Measurements from ENCODE around the gene VWA5B1.
"Not testable (repeated sequence)": the region's sequence is repeated elsewhere in the genome, so short reads cannot be mapped to it uniquely, and the experiment has no call there.

Gene VWA5B1

DNA sequence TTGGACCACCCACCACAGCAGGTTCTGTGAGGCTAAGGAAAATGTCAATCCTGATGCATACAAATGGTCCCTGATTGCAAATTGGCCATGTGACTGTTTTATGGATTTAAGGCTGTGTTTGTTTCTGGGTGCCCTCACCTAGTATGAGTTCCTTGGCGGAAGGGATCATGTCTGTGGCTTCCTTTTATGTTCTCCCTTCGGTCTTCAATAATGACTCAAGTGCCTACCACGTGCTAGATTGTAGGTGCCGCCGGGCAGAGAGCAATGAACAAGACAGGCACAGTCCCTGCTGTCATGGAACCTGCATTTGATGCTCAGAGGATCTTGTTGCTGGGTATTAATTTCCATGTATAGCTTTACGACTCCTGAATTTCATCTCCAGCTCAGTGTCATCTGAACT lies 9.8 kb upstream of the VWA5B1 start:
- H3K4me3 ChIP-seq (ENCODE audit: low read depth, low read length), result no peak overlapping the region
- TF ChIP-seq CTCF (IDR thresholded peaks at IDR 0.05; ENCODE audit: borderline replicate concordance, insufficient read depth, low read depth, low read length), result no peak

DNA sequence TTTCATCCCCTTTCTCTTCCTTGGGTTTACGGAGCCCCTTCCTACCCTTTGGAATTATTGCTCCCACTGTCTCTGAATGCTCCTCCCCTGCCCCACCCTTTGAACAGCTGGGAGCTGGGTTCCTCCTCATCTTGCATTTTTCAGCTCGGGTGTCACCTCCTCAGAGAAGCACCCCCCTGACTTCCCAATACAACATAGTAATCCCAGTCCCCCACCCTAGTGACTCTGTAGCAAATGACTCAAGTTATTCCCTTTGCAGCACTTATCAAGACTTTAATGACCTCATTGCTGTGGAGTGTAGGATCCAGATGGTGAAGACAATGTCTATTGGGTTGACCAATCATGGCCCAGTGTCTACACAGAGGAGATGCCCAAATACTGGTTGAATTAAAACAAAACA lies 8.9 kb upstream of the VWA5B1 start:
- no peak overlapping the region for H3K4me3 ChIP-seq (ENCODE audit: low read depth, low read length)
- no peak for TF ChIP-seq CTCF (IDR thresholded peaks at IDR 0.05; ENCODE audit: borderline replicate concordance, insufficient read depth, low read depth, low read length)

DNA sequence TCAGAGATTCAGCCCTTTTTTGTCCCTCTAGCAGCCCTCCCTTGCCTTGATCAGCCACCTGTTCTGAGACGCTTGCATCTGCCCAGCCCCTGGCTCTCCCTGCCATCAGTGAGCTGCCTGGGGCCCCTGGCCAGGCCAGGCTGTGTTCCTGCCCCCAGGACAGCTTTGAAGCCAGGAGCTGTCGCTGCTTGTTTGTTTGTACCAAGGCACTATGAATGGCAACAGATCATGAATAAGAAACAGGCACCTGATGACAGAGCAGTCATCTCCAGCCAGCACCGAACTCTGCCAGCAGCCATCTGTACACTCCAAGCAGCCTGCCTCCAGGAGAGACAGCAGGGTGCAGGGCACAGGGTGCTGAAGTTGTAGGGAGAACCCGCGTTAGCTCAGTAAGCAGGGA lies 8.1 kb upstream of the VWA5B1 start:
- no peak for TF ChIP-seq CTCF (IDR thresholded peaks at IDR 0.05; ENCODE audit: borderline replicate concordance, insufficient read depth, low read depth, low read length)
- H3K4me3 ChIP-seq (ENCODE audit: low read depth, low read length), result no peak overlapping the region

DNA sequence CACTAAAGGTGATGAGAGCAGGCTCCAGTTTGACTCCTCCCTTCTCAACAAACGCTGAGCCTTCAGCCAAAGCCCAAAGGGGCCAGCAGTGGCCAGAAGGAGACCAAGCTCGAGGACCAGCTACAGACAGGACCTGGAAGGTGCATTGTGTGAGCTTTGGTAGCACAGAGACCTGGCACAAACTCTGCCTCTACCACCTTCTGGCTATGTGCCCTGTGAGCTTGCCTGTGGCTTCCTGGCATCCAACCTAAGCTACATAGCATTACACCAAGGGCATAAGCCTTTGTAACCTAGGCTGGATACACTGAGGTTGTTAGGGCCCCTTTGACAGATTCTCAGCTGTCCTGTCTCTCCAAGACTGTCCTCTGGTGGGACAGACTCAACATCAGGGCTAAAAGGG lies 6.6 kb upstream of the VWA5B1 start:
- no peak overlapping the region for H3K4me3 ChIP-seq (ENCODE audit: low read depth, low read length)
- no peak for TF ChIP-seq CTCF (IDR thresholded peaks at IDR 0.05; ENCODE audit: borderline replicate concordance, insufficient read depth, low read depth, low read length)

DNA sequence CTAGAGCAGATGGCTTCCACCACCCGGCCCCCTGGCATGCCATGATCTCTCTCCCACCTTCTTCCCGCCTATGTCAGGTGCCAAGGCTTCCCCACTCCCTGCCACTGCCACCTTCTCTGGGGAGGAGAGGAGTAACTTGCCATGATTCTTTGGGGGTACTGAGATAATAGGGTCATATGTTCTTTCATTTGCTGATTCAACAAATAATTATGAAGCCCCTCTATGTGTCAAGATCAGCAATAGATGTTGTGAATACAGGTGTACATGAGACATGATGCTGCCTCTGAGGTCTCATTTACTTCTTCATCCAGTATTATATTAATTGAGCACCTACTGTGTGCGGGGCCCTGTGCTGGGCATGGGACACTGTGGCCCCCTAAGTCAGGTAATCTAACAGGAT lies 6.0 kb upstream of the VWA5B1 start:
- no peak overlapping the region for H3K4me3 ChIP-seq (ENCODE audit: low read depth, low read length)
- TF ChIP-seq CTCF (IDR thresholded peaks at IDR 0.05; ENCODE audit: borderline replicate concordance, insufficient read depth, low read depth, low read length), result no peak

- TF ChIP-seq CTCF (IDR thresholded peaks at IDR 0.05; ENCODE audit: borderline replicate concordance, insufficient read depth, low read depth, low read length), result no peak
- H3K4me3 ChIP-seq (ENCODE audit: low read depth, low read length), result no peak overlapping the region
Observed at GRCh38 chr1:20285510-20285909, 5.2 kb upstream of the VWA5B1 start.

- not testable (repeated sequence) for H3K4me3 ChIP-seq (ENCODE audit: low read depth, low read length)
Observed at GRCh38 chr1:20287696-20288095, 3.0 kb upstream of the VWA5B1 start.

DNA sequence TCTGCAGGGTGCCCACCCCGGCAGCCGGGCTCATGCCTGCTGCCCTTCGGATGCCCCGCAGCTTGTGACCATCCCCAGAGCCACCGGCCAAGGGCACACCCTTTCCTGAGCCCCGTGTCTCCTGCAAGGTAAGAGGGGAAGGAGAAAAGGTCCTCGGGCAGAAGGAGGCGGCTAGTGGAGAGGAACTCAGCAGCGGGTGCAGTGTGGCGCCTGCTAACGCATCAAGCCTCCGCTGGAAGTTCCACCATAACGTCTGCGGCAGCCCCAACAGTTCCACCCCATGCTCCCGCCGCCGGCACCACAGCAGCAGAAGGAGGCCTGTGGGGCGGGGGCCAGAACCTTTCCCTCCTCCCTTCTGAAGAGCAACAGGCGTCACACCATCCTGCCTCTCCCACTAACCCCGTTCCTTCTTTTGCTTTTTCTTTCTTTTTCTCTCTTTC lies 990 bp downstream of the VWA5B1 start:
- TF ChIP-seq CTCF (IDR thresholded peaks at IDR 0.05; ENCODE audit: borderline replicate concordance, insufficient read depth, low read depth, low read length), result no peak
- no peak overlapping the region for H3K4me3 ChIP-seq (ENCODE audit: low read depth, low read length)
